ENCODE measurements around the gene CMTM5.

Gene CMTM5, protein sequence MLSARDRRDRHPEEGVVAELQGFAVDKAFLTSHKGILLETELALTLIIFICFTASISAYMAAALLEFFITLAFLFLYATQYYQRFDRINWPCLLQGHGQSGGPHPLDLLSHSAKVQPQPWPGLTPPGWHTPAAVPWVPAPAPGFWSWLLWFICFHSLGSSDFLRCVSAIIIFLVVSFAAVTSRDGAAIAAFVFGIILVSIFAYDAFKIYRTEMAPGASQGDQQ

DNA sequence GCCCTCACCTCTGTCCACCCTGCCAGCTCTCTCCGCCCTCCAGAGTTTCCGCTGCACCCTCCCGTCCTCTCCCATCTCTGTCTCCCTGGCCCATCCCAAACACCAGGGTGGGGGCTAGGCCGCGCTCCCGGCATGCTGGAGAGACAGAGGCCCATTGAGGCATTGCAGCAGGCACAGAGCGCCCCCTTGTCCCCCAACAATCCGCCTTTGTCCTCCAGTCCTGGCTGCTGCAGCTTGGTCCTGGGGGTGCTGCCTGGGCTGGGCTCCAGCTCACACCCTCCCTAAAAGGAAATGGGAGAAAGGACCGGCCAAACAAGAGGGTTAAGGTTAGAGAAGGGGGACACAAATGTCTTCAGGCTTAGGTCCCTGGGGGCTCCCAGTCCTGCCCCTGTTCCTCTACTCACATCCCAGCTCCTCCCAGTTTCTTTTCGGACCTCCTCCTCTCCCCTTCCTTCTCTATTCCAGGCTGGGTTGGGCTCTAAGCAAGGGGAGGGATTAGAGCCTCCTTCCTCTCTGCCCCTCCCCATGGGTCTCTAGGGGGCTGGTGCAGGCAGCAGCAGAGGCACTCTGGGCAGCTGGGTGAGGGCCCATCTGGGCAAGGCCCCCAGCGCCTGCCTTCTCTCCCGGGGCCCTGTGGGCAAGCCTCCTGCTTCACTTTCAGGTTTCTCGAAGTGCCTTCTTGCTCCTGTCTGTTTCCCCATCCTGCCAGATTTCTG is at the start of gene CMTM5:
CMTM5 (plus strand) TSS at position 565 of the 716 bp plus-strand sequence. CDS start 206 bp downstream, outside the sequence.
- ChIA-PET POLR2A (no interaction called here), CTCF (interaction anchor here (1.1 to 5.5 kb wide), 5 partner anchors 12 to 256 kb away, joined by 3 to 54 read pairs (median 11); no protein-coding TSS in a partner anchor)
- TF ChIP-seq, protein P1, sequence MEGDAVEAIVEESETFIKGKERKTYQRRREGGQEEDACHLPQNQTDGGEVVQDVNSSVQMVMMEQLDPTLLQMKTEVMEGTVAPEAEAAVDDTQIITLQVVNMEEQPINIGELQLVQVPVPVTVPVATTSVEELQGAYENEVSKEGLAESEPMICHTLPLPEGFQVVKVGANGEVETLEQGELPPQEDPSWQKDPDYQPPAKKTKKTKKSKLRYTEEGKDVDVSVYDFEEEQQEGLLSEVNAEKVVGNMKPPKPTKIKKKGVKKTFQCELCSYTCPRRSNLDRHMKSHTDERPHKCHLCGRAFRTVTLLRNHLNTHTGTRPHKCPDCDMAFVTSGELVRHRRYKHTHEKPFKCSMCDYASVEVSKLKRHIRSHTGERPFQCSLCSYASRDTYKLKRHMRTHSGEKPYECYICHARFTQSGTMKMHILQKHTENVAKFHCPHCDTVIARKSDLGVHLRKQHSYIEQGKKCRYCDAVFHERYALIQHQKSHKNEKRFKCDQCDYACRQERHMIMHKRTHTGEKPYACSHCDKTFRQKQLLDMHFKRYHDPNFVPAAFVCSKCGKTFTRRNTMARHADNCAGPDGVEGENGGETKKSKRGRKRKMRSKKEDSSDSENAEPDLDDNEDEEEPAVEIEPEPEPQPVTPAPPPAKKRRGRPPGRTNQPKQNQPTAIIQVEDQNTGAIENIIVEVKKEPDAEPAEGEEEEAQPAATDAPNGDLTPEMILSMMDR (IDR thresholded peaks at IDR 0.05; ENCODE audit: control extremely low read depth, extremely low read depth, low read depth, missing control alignments) = no peak
- DNase-seq (ENCODE audit: extremely low spot score) = no peak

GRCh38 chr14:23327947-23328744 is 48.7 kb upstream of the CMTM5 start:
- DNase-seq (ENCODE audit: extremely low spot score) = peak; percentile 84
- ChIA-PET CTCF (interaction anchor here (1.0 to 4.8 kb wide), 12 partner anchors 7 to 277 kb away, joined by 3 to 54 read pairs (median 4); partner anchors contain the start of genes CMTM5, PABPN1 and PPP1R3E), POLR2A (no interaction called here)
- TF ChIP-seq, protein P1 (IDR thresholded peaks at IDR 0.05; ENCODE audit: control extremely low read depth, extremely low read depth, low read depth, missing control alignments) = peak; percentile 76

DNA sequence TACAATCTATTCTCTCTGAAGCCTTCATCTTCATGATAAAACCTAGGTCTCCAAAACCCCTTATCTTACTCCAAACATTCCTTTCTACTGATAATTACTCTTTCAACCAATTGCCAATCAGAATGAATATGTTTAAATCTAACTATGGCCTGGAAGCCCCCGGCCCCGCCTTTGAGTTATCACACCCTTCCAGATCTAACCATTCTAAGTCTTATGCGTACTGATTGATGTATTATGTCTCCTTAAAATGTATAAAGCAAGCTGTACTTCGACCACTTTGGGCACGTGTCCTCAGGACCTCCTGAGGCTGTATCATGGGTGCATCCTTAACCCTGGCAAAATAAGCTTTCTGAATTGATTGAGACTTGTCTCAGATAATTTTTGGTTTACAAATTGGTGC is 41.2 kb upstream of the CMTM5 start:
- ChIA-PET CTCF (interaction anchor here (1.1 to 3.2 kb wide), 6 partner anchors 9 to 267 kb away, joined by 3 to 10 read pairs (median 6); no protein-coding TSS in a partner anchor), POLR2A (interaction anchor here (1.3 kb wide), 1 partner anchor 9 kb away, joined by 3 read pairs; no protein-coding TSS in a partner anchor)
- no peak for DNase-seq (ENCODE audit: extremely low spot score)
- TF ChIP-seq, protein P1 (IDR thresholded peaks at IDR 0.05; ENCODE audit: control extremely low read depth, extremely low read depth, low read depth, missing control alignments) = no peak

GRCh38 chr14:23339506-23340268 is 37.2 kb upstream of the CMTM5 start:
- TF ChIP-seq, protein P1 (IDR thresholded peaks at IDR 0.05; ENCODE audit: control extremely low read depth, extremely low read depth, low read depth, missing control alignments) = no peak
- ChIA-PET POLR2A (no interaction called here), CTCF (interaction anchor here (1.0 to 1.7 kb wide), 4 partner anchors 8 to 107 kb away, joined by 3 to 7 read pairs (median 3); no protein-coding TSS in a partner anchor)
- no peak for DNase-seq (ENCODE audit: extremely low spot score)

- TF ChIP-seq, protein P1 (IDR thresholded peaks at IDR 0.05; ENCODE audit: control extremely low read depth, extremely low read depth, low read depth, missing control alignments) = no peak
- CTCF ChIA-PET = interaction anchor here (0.9 to 1.8 kb wide), 3 partner anchors 8 to 36 kb away, joined by 3 to 9 read pairs (median 3); no protein-coding TSS in a partner anchor
- no peak for DNase-seq (ENCODE audit: extremely low spot score)
- POLR2A ChIA-PET = no interaction called here
Observed at GRCh38 chr14:23344481-23344880, 32.4 kb upstream of the CMTM5 start.

All from GM10248 (cell line).